ENCODE results near the gene FABP7. TPM values are rescaled to one million over a fixed set of nuclear protein-coding genes. Genes with fewer than 3 reads are reported as not detected.

FABP7 gene
- total and polyA plus RNA-seq, 2 of the 13 experiments (the other 11 are each of a cell fraction or from before 2014, with no cell fraction given) = not detected

DNA sequence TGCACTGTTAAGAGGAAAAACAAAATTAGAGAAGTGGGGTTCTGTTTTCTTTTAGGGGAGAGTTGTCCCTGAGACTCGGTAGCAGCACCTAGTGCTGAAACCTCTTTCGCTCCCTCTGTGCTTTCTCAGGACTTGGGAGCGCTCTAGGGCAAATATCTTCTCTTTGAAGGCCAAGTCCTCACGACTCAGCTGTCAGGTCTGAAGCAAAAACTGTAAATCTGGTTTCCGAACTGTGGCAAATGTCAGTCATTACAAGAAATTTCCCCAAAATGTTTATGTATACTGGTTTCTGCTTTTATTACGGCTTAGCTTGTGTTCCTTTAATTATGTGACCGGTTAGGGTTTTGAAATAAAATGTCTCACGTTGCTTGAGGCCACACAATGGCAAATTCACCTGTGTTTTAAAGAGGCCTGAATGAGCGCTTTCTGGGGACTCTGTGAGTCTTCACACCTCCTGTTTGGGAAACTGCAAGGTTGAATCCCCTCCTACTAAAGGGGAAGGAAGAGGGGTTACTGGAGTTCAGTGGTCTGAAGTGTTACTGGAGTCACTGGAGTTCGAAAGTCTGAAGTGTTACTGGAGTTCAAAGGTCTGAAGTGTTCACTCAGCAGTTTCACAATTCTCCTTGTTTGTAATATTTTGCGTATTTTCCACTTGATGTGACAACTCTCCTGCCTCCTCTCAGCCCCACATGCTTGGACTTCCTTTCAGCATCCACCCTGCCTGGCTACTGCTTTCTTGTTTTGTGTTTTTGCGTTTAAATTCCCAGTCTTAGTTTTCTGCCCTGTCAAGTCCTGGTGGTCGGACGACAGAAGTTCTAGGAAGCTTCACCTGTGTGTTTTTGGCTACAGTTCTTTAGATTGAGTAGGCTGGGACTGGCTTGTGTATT is 11.2 kb downstream of the FABP7 start (continued):
- TF ChIP-seq PITX1 (CRISPR knock-in tag; IDR thresholded peaks at IDR 0.05) = peak; percentile 75; the same call in 1 of the 2 replicates
- no peak for TF ChIP-seq ZNF850 (CRISPR knock-in tag; conservative IDR thresholded peaks at IDR 0.05)
- peak; percentile 56; the same call in 1 of the 2 replicates for TF ChIP-seq ZNF644 (CRISPR knock-in tag; IDR thresholded peaks at IDR 0.05; ENCODE audit: low read depth)
- TF ChIP-seq ZMYM4 (CRISPR knock-in tag; IDR thresholded peaks at IDR 0.05) = peak; percentile 59; the same call in 1 of the 2 replicates
- TF ChIP-seq, protein P1, sequence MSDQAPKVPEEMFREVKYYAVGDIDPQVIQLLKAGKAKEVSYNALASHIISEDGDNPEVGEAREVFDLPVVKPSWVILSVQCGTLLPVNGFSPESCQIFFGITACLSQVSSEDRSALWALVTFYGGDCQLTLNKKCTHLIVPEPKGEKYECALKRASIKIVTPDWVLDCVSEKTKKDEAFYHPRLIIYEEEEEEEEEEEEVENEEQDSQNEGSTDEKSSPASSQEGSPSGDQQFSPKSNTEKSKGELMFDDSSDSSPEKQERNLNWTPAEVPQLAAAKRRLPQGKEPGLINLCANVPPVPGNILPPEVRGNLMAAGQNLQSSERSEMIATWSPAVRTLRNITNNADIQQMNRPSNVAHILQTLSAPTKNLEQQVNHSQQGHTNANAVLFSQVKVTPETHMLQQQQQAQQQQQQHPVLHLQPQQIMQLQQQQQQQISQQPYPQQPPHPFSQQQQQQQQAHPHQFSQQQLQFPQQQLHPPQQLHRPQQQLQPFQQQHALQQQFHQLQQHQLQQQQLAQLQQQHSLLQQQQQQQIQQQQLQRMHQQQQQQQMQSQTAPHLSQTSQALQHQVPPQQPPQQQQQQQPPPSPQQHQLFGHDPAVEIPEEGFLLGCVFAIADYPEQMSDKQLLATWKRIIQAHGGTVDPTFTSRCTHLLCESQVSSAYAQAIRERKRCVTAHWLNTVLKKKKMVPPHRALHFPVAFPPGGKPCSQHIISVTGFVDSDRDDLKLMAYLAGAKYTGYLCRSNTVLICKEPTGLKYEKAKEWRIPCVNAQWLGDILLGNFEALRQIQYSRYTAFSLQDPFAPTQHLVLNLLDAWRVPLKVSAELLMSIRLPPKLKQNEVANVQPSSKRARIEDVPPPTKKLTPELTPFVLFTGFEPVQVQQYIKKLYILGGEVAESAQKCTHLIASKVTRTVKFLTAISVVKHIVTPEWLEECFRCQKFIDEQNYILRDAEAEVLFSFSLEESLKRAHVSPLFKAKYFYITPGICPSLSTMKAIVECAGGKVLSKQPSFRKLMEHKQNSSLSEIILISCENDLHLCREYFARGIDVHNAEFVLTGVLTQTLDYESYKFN (CRISPR knock-in tag; conservative IDR thresholded peaks at IDR 0.05) = peak; percentile 91
- no peak for TF ChIP-seq ZNF350 (CRISPR knock-in tag; IDR thresholded peaks at IDR 0.05; ENCODE audit: borderline replicate concordance, low read depth)
- no peak for TF ChIP-seq AGO2 (optimal IDR thresholded peaks at IDR 0.05; ENCODE audit: low read depth, low read length)
- TF ChIP-seq ZNF180 (CRISPR knock-in tag; IDR thresholded peaks at IDR 0.05; ENCODE audit: borderline replicate concordance, low read depth) = no peak
- TF ChIP-seq ZNF775 (CRISPR knock-in tag; IDR thresholded peaks at IDR 0.05; ENCODE audit: borderline replicate concordance) = no peak
- TF ChIP-seq SMC3 (IDR thresholded peaks at IDR 0.05; ENCODE audit: low read length) = peak; percentile 18; the same call in 1 of the 2 replicates
- TF ChIP-seq MAZ (IDR thresholded peaks at IDR 0.05; ENCODE audit: borderline replicate concordance, low read depth, low read length) = 0 out of 2 replicates have a peak, but pooled peaks have one; percentile 33
- peak; percentile 52 for TF ChIP-seq MAZ (CRISPR knock-in tag; IDR thresholded peaks at IDR 0.05; ENCODE audit: low read depth)
- TF ChIP-seq, protein P2, sequence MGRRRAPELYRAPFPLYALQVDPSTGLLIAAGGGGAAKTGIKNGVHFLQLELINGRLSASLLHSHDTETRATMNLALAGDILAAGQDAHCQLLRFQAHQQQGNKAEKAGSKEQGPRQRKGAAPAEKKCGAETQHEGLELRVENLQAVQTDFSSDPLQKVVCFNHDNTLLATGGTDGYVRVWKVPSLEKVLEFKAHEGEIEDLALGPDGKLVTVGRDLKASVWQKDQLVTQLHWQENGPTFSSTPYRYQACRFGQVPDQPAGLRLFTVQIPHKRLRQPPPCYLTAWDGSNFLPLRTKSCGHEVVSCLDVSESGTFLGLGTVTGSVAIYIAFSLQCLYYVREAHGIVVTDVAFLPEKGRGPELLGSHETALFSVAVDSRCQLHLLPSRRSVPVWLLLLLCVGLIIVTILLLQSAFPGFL (CRISPR knock-in tag; IDR thresholded peaks at IDR 0.05) = no peak
- TF ChIP-seq ZZZ3 (CRISPR knock-in tag; IDR thresholded peaks at IDR 0.05; ENCODE audit: borderline replicate concordance) = no peak
- peak; percentile 97 for TF ChIP-seq NR1H2 (CRISPR knock-in tag; IDR thresholded peaks at IDR 0.05; ENCODE audit: borderline replicate concordance, low read depth)
- TF ChIP-seq HHEX (CRISPR knock-in tag; IDR thresholded peaks at IDR 0.05) = peak; percentile 43
- TF ChIP-seq ZNF34 (CRISPR knock-in tag; IDR thresholded peaks at IDR 0.05; ENCODE audit: borderline replicate concordance) = 0 out of 2 replicates have a peak, but pooled peaks have one; percentile 23
- TF ChIP-seq SNAPC2 (CRISPR knock-in tag; IDR thresholded peaks at IDR 0.05) = no peak
- no peak for TF ChIP-seq ZFP37 (CRISPR knock-in tag; IDR thresholded peaks at IDR 0.05; ENCODE audit: borderline replicate concordance)
- TF ChIP-seq ZNF773 (CRISPR knock-in tag; IDR thresholded peaks at IDR 0.05; ENCODE audit: borderline replicate concordance) = no peak
- no peak for TF ChIP-seq ZNF160 (CRISPR knock-in tag; IDR thresholded peaks at IDR 0.05)
- peak; percentile 68 for TF ChIP-seq CREM (IDR thresholded peaks at IDR 0.05)
- no peak for TF ChIP-seq CREM (CRISPR knock-in tag; IDR thresholded peaks at IDR 0.05)
- no peak for TF ChIP-seq SRSF1 (optimal IDR thresholded peaks at IDR 0.05; ENCODE audit: low read depth, low read length)
- TF ChIP-seq ZNF232 (CRISPR knock-in tag; IDR thresholded peaks at IDR 0.05; ENCODE audit: borderline replicate concordance) = no peak
- no peak for TF ChIP-seq MED8 (CRISPR knock-in tag; IDR thresholded peaks at IDR 0.05; ENCODE audit: insufficient replicate concordance)
- peak; percentile 54; the same call in 1 of the 2 replicates for TF ChIP-seq ZC3H4 (CRISPR knock-in tag; IDR thresholded peaks at IDR 0.05; ENCODE audit: borderline replicate concordance)
